ENCODE results near the gene LBX1. TPM values are rescaled to one million over a fixed set of nuclear protein-coding genes. Genes with fewer than 3 reads are reported as not detected.

Gene LBX1
- total RNA-seq, 4 donors from 2014 or later, result not detected

- DNase-seq (ENCODE audit: low spot score), result no peak
- TF ChIP-seq, protein P1, sequence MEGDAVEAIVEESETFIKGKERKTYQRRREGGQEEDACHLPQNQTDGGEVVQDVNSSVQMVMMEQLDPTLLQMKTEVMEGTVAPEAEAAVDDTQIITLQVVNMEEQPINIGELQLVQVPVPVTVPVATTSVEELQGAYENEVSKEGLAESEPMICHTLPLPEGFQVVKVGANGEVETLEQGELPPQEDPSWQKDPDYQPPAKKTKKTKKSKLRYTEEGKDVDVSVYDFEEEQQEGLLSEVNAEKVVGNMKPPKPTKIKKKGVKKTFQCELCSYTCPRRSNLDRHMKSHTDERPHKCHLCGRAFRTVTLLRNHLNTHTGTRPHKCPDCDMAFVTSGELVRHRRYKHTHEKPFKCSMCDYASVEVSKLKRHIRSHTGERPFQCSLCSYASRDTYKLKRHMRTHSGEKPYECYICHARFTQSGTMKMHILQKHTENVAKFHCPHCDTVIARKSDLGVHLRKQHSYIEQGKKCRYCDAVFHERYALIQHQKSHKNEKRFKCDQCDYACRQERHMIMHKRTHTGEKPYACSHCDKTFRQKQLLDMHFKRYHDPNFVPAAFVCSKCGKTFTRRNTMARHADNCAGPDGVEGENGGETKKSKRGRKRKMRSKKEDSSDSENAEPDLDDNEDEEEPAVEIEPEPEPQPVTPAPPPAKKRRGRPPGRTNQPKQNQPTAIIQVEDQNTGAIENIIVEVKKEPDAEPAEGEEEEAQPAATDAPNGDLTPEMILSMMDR (IDR thresholded peaks at IDR 0.05), result no peak
- ATAC-seq (ENCODE audit: low FRiP score), result no peak
Observed at GRCh38 chr10:101219946-101220451, 9.3 kb downstream of the LBX1 start.

DNA sequence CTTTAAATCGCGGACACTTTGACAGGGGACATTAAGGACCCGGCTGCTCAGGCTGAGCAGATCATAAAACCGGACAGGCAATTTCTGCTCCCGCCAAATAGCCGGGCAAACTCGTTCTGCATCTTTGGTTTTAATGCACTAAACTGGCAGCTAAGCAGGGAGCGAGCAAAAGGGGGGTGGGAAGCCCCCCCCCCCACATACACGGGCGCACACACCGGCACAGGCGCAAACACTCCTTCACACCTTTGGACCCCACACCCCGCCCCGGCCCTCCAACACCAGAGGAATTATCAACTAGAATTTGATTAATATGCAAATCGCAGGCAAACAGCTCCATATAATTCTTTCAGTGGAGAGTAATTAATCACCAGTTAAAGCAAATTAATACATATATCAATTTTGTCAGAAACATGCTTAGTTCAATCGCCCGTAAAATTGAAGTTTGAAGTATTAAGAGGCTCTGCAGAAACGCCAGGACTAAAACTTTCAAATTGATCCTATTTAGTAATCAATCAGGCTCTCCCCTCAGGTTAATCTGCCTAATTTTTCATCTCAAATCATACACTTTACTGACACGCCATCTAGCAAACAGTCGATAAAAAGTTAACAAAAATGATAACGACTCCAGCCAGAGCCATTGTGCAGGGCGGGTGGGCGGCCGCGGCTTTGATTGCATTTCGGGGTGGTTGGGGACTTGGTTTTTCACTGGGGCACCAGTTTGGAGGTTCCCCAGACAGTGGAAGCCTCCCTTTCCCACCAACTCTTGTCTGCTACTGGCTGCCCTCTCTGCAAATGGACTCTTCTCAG lies 9.9 kb downstream of the LBX1 start:
- DNase-seq (ENCODE audit: low spot score) (no peak), ATAC-seq (ENCODE audit: low FRiP score) (no peak)
- TF ChIP-seq, protein P1 (IDR thresholded peaks at IDR 0.05), result no peak

GRCh38 chr10:101218351-101219138 lies 10.7 kb downstream of the LBX1 start:
- ATAC-seq (ENCODE audit: low FRiP score), result no peak
- TF ChIP-seq, protein P1 (IDR thresholded peaks at IDR 0.05), result no peak
- no peak for DNase-seq (ENCODE audit: low spot score)

GRCh38 chr10:101217450-101218281 lies 11.6 kb downstream of the LBX1 start:
- TF ChIP-seq, protein P1 (IDR thresholded peaks at IDR 0.05), result no peak
- ATAC-seq (ENCODE audit: low FRiP score), result no peak
- no peak for DNase-seq (ENCODE audit: low spot score)

- TF ChIP-seq, protein P1 (IDR thresholded peaks at IDR 0.05), result no peak
- DNase-seq (ENCODE audit: low spot score) (no peak), ATAC-seq (ENCODE audit: low FRiP score) (no peak)
Observed at GRCh38 chr10:101217044-101217425, 12.2 kb downstream of the LBX1 start.

- TF ChIP-seq, protein P1 (IDR thresholded peaks at IDR 0.05), result no peak
- DNase-seq (ENCODE audit: low spot score) (no peak), ATAC-seq (ENCODE audit: low FRiP score) (no peak)
Observed at GRCh38 chr10:101216207-101217043, 12.8 kb downstream of the LBX1 start.
